IgD-negative memory B cell (primary cell): ENCODE results near the gene COL27A1. TPM values are rescaled to one million over a fixed set of nuclear protein-coding genes. Genes with fewer than 3 reads are reported as not detected.
"Not testable (repeated sequence)": the region's sequence is repeated elsewhere in the genome, so short reads cannot be mapped to it uniquely, and the experiment has no call there.

ENCODE experiments used
- H3K27ac Mint-ChIP-seq, 3 donors: one replicate each; pipeline ENCODE4 v1.8.0; 2020 to 2022; ENCODE audit warnings: mild to moderate bottlenecking in 3 of 3, mixed read lengths in 3 of 3, moderate library complexity in 1 of 3
- H3K27me3 Mint-ChIP-seq: one replicate; pipeline ENCODE4 v1.8.0; 2021; ENCODE audit warnings: mixed read lengths
- H3K36me3 Mint-ChIP-seq: one replicate; pipeline ENCODE4 v1.8.0; 2020; ENCODE audit warnings: mild to moderate bottlenecking, mixed read lengths
- H3K4me1 Mint-ChIP-seq, 3 donors: one replicate each; pipeline ENCODE4 v1.8.0; 2020 to 2022; ENCODE audit warnings: mixed read lengths in 3 of 3, mild to moderate bottlenecking in 1 of 3
- H3K4me3 Mint-ChIP-seq, 4 donors: one replicate each; pipeline ENCODE4 v1.8.0; 2020 to 2022; ENCODE audit warnings: mild to moderate bottlenecking in 4 of 4, mixed read lengths in 4 of 4, moderate library complexity in 3 of 4
- H3K9me3 Mint-ChIP-seq, 3 donors: one replicate each; pipeline ENCODE4 v1.8.0; 2020 to 2021; ENCODE audit warnings: mixed read lengths in 3 of 3, mild to moderate bottlenecking in 1 of 3
- polyA plus RNA-seq: library from polyadenylated mRNA; unstranded; fragments of 300-500 nt; fragmentation: Illumina TruSeq; gene quantifications from one replicate; pipeline ENCODE4 v1.2.3, GENCODE V29; 2021

The COL27A1 gene
- polyA plus RNA-seq, 1 donor from 2014 or later, result not detected

DNA sequence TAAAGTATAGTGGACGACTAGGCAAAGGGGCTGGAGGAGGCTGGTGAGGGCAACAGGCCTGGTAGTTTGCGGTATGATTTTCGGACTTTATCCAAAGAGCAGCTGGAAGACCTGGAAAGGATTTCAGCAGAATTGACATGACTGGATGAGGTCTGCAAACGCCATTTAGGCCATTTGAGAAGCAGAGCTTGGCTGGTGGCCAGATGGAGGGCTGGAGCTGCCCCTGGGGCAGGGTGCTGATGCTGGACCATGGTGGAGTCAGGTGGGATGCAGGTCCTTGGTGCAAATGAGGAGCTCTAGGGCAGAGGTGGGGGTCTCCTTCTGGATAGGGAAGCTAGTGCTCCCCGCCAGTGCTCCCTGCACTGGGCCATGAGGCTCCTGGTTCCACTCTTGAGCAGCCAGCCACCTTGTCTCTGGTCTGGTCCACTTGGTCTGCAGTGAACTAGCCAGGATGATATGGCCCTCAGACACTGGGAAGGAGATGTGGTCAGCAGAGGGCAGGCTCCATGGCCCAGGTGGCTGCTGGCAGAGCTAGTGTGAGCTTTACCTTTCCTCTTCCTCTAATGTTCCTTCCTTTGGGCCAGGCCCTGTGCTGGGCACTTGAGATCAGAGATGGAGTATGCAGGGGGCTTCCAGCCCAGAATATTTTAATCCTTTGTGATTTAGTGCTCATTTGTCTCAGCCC is 31.4 kb downstream of the COL27A1 start:
- Mint-ChIP-seq H3K9me3 (peaks cover 3 to 14% (median 9%) of the 10 kb centered on the region in 3 donors), H3K27me3 (peaks cover 1% of the 10 kb centered on the region), H3K4me3 (no peak overlapping the region), H3K36me3 (no peaks in the 10 kb centered on the region), H3K27ac (no peak overlapping the region), H3K4me1 (no peaks in the 10 kb centered on the region)

DNA sequence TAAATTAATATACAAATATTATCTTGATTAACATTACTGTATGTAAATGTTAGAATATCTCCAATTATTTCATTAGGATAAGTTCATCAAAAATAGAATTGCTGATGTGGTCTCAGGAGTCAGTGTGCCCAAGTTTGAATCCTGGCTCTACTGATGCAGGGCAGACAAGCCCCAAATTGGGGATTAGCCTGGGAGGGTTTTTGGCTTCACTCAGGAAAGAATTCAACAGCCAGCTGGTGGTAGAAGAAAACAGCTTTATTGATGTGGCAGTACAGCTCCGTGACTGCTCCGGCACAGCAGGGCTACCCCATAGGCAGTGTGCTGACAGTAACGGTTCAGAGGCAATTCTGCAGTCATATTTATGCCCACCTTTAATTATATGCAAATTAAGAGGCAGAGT is 32.5 kb downstream of the COL27A1 start:
- Mint-ChIP-seq H3K36me3 (no peaks in the 10 kb centered on the region), H3K4me1 (no peaks in the 10 kb centered on the region), H3K9me3 (peaks cover 3 to 14% (median 9%) of the 10 kb centered on the region in 3 donors), H3K27me3 (no peaks in the 10 kb centered on the region), H3K27ac (no peak overlapping the region), H3K4me3 (peak overlapping the region in 1 of 4 donors; percentile 14)

DNA sequence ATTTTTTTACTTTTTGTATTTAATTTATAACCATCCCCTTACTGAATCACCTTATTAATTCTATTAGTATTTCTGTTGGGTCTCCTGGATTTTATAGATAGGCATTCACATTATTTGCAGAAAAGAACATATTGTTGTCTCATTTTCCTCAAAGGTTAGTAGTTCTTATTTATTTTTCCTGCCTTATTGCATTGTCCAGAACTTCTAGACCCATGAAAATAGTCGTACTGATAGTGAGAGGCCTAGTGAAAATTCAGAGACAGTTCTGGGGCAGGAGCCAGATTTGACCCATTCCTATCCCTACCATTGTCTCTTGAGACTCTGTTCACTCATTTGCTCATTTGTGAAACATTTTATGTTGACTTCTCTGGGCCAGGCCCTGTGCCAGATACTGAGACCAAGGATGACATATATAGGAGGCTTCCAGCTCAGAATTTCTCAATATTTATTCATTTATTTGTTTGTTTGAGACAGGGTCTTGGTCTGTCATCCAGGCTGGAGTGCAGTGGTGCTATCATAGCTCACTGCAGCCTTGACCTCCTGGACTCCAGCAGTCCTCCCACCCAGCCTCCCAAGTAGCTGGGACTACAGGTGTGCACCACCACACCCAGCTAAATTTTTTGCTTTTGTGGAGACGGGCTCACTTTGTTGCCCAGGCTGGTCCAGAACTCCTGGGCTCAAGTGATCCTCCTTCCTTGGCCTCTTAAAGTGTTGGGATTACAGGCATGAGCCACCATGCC is 34.7 kb downstream of the COL27A1 start:
- no peak overlapping the region for H3K4me3 Mint-ChIP-seq
- H3K27me3 Mint-ChIP-seq, result peaks cover 1% of the 10 kb centered on the region
- no peak overlapping the region for H3K27ac Mint-ChIP-seq
- H3K4me1 Mint-ChIP-seq, result no peaks in the 10 kb centered on the region
- H3K9me3 Mint-ChIP-seq, result peaks cover 3 to 13% (median 9%) of the 10 kb centered on the region in 3 donors
- H3K36me3 Mint-ChIP-seq, result no peaks in the 10 kb centered on the region

DNA sequence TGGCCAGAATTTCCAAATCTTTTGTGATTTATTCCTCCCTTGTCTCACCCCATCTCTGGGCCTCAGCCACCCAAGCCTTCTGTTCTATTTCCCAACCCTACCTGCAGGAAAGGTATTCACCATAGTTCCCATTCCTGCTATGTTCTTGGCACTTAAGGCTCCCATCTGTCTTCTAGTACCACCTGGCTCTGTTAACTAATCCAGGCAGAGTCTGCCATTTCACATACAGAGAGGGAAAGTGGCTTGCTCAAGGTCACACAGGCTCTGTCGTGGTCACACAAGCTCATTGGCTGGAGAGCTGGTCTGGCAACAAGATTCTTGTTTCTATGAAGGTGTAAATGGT is 35.2 kb downstream of the COL27A1 start:
- H3K27ac Mint-ChIP-seq, result no peak overlapping the region
- peaks cover 3 to 12% (median 9%) of the 10 kb centered on the region in 3 donors for H3K9me3 Mint-ChIP-seq
- no peak overlapping the region for H3K4me3 Mint-ChIP-seq
- H3K4me1 Mint-ChIP-seq, result no peaks in the 10 kb centered on the region
- peaks cover 1% of the 10 kb centered on the region for H3K27me3 Mint-ChIP-seq
- no peaks in the 10 kb centered on the region for H3K36me3 Mint-ChIP-seq

DNA sequence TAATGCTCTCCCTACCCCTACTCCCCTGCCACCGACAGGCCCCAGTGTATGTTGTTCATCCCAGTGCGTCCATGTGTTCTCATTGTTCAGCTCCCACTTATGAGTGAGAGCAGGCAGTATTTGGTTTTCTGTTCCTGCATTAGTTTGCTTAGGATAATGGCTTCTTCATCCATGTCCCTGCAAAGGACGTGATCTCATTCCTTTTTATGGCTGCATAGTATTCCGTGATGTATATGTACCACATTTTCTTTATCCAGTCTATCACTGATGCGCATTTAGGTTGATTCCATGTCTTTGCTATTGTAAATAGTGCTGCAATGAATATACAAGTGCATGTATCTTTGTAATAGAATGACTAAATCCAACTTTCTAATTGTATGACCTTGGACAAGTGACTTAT is 36.1 kb downstream of the COL27A1 start:
- not testable (repeated sequence) for H3K27ac Mint-ChIP-seq, H3K4me1 Mint-ChIP-seq, H3K36me3 Mint-ChIP-seq, H3K27me3 Mint-ChIP-seq, H3K4me3 Mint-ChIP-seq
- peaks cover 3 to 12% (median 9%) of the 10 kb centered on the region in 3 donors for H3K9me3 Mint-ChIP-seq

DNA sequence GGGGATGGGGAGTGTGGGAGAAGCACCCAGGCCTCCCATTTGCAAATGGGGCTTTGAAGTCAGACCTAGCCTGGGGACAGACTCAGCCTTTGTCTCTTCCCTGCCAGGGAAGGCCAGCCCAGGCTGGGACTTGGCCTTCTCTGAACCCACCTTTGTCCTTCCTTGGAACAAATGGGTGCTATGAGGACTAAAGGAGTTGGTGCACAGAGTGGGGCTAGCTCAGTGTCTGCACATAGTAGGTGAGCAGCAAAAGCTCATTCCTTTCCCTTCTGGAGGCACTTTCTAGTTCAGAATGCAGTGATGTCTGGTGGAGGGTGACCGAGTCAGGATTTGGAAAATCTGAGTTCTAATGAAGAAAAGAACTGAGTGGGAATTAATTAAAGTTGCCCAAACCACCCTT is 37.2 kb downstream of the COL27A1 start:
- H3K27me3 Mint-ChIP-seq, result peaks cover 1% of the 10 kb centered on the region
- no peak overlapping the region for H3K27ac Mint-ChIP-seq
- H3K36me3 Mint-ChIP-seq, result no peaks in the 10 kb centered on the region
- H3K4me3 Mint-ChIP-seq, result no peak overlapping the region
- H3K4me1 Mint-ChIP-seq, result no peaks in the 10 kb centered on the region
- H3K9me3 Mint-ChIP-seq, result peaks cover 3 to 12% (median 9%) of the 10 kb centered on the region in 3 donors

DNA sequence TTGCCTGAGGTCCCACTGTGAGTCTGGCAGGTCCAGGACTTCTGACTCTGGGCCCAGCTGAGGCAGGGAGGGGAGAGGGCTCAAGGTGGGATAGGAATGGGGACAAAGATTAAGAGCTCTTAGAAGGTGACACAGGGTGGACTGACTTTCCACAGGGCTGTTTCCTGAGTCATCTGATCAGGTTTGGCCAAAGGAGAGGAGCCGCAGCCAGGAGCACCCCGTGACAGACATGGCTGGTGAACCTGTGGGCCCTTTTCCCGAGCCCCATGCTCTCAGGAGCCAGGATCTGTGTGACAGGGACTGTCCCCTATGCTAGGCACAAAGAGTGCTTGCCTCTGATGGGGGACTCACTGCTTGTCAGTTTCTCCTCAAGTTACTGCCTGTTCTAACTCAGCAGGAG is 37.8 kb downstream of the COL27A1 start:
- H3K27me3 Mint-ChIP-seq, result peaks cover 1% of the 10 kb centered on the region
- no peak overlapping the region for H3K27ac Mint-ChIP-seq
- peaks cover 3 to 12% (median 9%) of the 10 kb centered on the region in 3 donors for H3K9me3 Mint-ChIP-seq
- no peak overlapping the region for H3K4me3 Mint-ChIP-seq
- no peaks in the 10 kb centered on the region for H3K4me1 Mint-ChIP-seq
- H3K36me3 Mint-ChIP-seq, result no peaks in the 10 kb centered on the region

DNA sequence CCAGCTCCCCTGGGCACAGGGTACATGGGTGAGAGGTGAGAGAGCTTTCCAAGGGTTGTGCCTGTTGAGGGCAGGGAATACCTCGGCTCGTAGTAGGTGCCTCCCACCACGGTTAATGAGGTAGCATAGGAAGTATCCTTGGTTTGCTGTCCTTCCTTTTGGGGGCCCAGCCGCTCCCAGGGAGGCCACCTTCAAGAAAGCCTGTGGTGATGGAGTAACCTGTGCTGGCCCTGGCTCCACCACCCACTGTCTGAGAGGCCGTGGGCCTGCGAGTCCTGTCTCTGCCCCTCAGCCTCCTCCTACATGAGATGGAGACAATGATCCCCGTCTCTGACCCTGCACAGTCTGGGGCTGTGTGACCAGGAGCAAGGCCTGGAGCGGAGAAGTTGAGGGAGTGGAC is 40.8 kb downstream of the COL27A1 start:
- peaks cover 0 to 2% (median 0%) of the 10 kb centered on the region in 3 donors for H3K4me1 Mint-ChIP-seq
- no peak overlapping the region for H3K4me3 Mint-ChIP-seq
- peaks cover 3% of the 10 kb centered on the region for H3K27me3 Mint-ChIP-seq
- peaks cover 0 to 3% (median 3%) of the 10 kb centered on the region in 3 donors for H3K9me3 Mint-ChIP-seq
- H3K36me3 Mint-ChIP-seq, result no peaks in the 10 kb centered on the region
- no peak overlapping the region for H3K27ac Mint-ChIP-seq

DNA sequence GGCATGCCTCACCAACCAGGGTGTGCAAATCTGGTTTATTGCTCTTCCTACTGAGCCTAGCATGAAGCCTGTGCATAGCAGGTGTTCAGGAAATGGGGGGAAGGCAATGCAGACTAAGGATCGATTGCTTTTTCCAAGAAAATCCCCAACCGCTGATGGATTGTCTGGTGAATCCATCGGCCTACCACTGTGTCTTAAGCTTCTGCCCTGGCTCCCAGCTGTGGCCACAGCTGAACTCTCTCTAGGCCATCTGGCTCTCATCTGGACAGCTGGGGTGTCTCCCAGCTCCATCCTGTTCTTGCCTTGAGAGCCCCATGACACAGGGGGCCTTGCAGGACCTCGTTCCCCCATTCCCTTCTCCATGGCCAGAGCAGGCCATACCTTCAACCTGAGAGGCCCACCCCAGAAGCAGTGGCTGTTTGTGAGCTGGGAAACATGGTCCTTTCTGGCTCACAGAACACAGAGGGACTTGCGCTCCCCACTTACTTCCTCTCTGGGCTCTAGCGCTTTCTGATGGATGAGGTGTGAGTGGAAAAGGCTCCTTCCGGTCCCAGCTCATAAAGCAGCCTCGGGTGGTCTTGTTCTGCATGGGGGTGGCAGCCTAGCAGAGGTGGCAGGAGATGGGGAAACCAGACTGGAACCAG is 41.8 kb downstream of the COL27A1 start:
- Mint-ChIP-seq H3K27ac (no peak overlapping the region), H3K36me3 (no peaks in the 10 kb centered on the region), H3K4me3 (no peak overlapping the region), H3K4me1 (peaks cover 0 to 2% (median 0%) of the 10 kb centered on the region in 3 donors), H3K27me3 (peaks cover 3% of the 10 kb centered on the region), H3K9me3 (no peaks in the 10 kb centered on the region)

DNA sequence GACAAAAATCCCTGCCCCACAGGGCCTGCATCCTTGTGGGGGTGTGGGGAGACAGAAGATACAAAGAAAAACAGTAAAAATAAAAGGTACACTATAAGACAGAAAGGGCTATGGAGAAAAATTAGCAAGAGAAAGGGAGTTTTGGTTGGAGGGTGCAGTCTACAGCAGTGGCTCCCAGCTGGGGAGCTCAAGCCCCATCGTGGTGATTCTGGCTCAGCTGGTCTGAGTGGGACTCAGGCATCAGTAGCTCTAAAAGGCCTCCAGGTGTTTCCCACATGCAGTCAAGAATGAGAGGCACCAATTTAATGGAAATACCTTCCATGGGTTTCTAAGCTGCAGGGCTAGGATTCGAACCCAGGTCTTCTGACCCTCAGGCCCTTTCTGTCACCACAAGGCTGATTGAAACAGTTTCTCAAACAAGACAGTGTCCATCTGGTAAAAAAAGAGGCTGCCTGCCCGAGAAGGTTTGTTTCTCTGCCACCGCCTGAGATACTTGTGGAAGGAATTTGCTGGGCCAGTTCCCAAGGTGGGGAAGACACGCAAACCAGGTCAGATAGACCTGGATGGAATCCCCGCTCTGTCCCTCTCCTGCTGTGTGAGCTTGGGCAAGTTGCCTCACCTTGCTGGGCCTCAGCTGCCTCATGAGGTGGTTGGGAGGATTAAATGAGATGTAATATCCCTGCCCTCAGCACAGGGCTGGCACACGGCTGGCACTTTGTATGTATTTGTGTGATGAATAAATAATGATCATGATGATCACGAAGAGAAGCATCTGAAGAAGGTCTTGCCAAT is 43.1 kb downstream of the COL27A1 start:
- Mint-ChIP-seq H3K36me3 (no peaks in the 10 kb centered on the region), H3K4me1 (peaks cover 0 to 2% (median 0%) of the 10 kb centered on the region in 3 donors), H3K27ac (no peak overlapping the region), H3K4me3 (no peak overlapping the region), H3K27me3 (peaks cover 3% of the 10 kb centered on the region), H3K9me3 (no peaks in the 10 kb centered on the region)

DNA sequence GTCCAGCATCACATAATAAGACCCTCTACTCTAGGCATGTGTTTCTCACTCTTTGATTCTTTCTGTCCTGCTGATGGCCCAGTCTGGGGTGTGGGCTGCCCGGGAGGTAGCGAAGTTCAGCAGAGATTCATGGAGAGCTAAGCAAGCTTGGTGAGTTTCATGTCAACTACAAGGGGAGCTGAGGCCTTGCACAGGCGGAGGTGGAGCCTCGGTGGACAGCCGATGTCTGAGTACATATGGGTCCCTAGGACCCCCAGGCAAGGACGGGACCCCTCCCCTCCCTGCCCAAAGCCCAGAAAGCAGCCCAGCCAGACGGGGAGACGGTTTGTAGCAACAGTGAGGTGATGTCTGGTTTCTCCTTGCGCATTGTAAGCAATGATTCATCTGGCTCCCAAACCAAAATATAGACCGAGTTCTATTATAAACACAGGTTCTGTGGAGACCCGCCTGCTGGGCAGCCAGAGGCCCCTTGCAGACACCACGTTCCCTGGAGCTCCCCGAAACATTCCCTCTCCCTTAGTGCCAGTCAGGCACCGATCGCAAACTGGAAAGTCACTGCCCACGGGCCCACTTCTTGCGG is 45.5 kb downstream of the COL27A1 start:
- H3K4me3 Mint-ChIP-seq, result no peak overlapping the region
- H3K9me3 Mint-ChIP-seq, result no peaks in the 10 kb centered on the region
- no peak overlapping the region for H3K27ac Mint-ChIP-seq
- peaks cover 2% of the 10 kb centered on the region for H3K27me3 Mint-ChIP-seq
- peaks cover 0 to 2% (median 0%) of the 10 kb centered on the region in 3 donors for H3K4me1 Mint-ChIP-seq
- H3K36me3 Mint-ChIP-seq, result no peaks in the 10 kb centered on the region

DNA sequence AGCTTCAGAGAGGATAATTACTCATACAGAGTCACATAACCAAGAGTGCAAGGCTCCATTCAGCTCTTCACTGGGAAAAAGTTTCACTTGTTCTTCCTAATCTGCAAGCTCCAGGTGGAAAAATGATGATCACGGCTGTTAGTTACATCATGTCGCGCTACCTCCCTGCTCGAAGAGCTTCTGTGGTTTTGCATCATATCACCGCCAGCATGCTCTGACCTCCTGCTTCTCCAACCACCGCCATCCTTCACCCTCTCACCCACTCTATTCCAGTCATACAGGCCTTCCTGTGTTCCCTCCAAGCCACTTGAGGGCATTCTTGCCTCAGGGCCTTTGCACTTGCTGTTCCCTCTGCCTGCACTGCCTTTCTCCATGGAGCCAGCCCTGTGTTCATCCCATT is 47.1 kb downstream of the COL27A1 start:
- peaks cover 3% of the 10 kb centered on the region for H3K27me3 Mint-ChIP-seq

DNA sequence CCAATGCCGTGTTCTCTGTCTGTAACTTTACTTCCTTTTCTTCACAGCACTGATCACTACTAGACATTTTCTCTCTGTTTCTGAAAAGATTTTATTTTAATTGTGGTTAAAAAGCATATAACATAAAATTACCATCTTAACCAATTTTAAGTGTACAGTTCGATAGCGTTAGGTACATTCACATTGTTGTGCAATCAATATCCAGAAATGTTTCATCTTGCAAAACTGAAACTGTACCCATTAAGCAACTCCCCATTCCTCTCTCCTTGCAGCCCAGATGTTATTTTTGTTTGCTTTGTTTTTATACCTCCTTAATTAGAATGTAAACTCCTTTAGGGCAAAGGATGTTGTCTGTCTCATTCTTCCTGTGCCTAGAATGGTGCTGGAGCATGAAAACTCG is 47.5 kb downstream of the COL27A1 start:
- Mint-ChIP-seq H3K27me3 (peaks cover 3% of the 10 kb centered on the region), H3K36me3 (no peaks in the 10 kb centered on the region), H3K27ac (no peak overlapping the region), H3K9me3 (no peaks in the 10 kb centered on the region), H3K4me3 (no peak overlapping the region), H3K4me1 (peaks cover 0 to 2% (median 0%) of the 10 kb centered on the region in 3 donors)

More for the DNA sequence above, 47.1 kb downstream of the COL27A1 start:
- no peaks in the 10 kb centered on the region for H3K9me3 Mint-ChIP-seq
- no peak overlapping the region for H3K27ac Mint-ChIP-seq
- H3K4me3 Mint-ChIP-seq, result no peak overlapping the region
- H3K36me3 Mint-ChIP-seq, result no peaks in the 10 kb centered on the region
- H3K4me1 Mint-ChIP-seq, result peaks cover 0 to 2% (median 0%) of the 10 kb centered on the region in 3 donors

DNA sequence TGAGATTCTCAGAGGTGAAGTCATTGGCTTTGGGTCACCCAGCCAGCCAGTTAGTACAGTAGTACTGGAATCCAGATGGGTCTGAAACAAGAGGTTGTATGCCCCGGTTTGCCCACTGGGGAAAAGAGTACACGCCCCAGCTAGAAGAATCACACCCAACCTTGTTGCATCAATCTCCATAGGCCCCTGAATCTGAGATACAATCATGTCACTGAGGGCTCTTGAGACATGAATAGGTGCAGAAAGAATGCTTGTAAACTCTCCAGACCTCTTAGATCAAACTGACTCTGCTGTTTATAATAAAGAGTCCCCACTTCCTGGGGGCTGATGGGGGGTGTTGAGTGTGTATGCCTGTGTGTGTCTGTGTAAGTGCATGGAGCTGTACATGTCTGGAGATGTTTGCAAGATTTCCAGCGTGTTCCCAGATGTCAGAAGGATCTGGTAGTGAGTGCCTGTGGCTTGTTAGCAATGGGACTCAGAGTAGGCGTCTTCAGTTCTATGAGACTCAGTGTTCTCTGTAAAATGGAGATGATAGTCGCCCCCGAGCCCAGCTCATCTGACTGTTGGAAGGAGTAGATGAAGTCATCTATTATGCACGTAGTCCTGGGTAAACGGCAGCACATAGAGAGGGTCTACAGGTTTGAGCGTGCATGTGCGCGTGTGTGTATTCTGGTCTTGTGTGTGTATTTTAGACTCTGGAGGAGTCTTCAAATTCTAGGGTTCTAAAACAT is 48.2 kb downstream of the COL27A1 start:
- H3K4me1 Mint-ChIP-seq, result peaks cover 0 to 2% (median 0%) of the 10 kb centered on the region in 3 donors
- no peaks in the 10 kb centered on the region for H3K36me3 Mint-ChIP-seq
- H3K27me3 Mint-ChIP-seq, result peaks cover 3% of the 10 kb centered on the region
- H3K4me3 Mint-ChIP-seq, result no peak overlapping the region
- H3K27ac Mint-ChIP-seq, result no peak overlapping the region
- no peaks in the 10 kb centered on the region for H3K9me3 Mint-ChIP-seq
